Brain microvascular endothelial cell (primary cell): ENCODE data around the gene LAPTM4A.
"Not testable (repeated sequence)": the region's sequence is repeated elsewhere in the genome, so short reads cannot be mapped to it uniquely, and the experiment has no call there.

Source experiments
- DNase-seq: peaks from one replicate; pipeline ENCODE4 v3.0.0-alpha.2; 2020
- H3K27ac ChIP-seq: fragments of 250-450 bp; sonication (Bioruptor Pico); 2 replicates; pipeline ENCODE4 v1.5.1; 2020; ENCODE audit warnings: mild to moderate bottlenecking, moderate library complexity
- H3K27me3 ChIP-seq: fragments of 250-450 bp; sonication (Bioruptor Pico); replicated peaks from 2 replicates; pipeline ENCODE4 v1.5.1; 2020; ENCODE audit warnings: mild to moderate bottlenecking
- H3K36me3 ChIP-seq: fragments of 250-450 bp; sonication (Bioruptor Pico); replicated peaks from 2 replicates; pipeline ENCODE4 v1.5.1; 2020; ENCODE audit warnings: mild to moderate bottlenecking
- H3K4me3 ChIP-seq: 2 replicates; pipeline ENCODE4 v1.5.1; 2011; ENCODE audit warnings: low read depth, mild to moderate bottlenecking, control low read depth, low read length, moderate library complexity
- CTCF ChIP-seq: IDR thresholded peaks from 2 replicates; pipeline ENCODE4 v1.5.1; 2011; ENCODE audit warnings: low read depth, mild to moderate bottlenecking, moderate library complexity, low read length, control low read depth, inconsistent platforms; ENCODE audit errors: missing control alignments
- in situ Hi-C: cut with HindIII; loops from 2 replicates; pipeline ENCODE4 v1.10.0; 2017; ENCODE audit warnings: low sequenced_read_pairs, low pct_ligation_motif_present

The LAPTM4A gene

GRCh38 chr2:20080428-20080827 lies 29.0 kb upstream of the LAPTM4A start:
- in situ Hi-C loops = no loop called here
- DNase-seq = no peak
- Histone ChIP-seq H3K4me3 (no peak overlapping the region), H3K27ac (no peak overlapping the region), H3K27me3 (no peaks in the 10 kb centered on the region), H3K36me3 (no peaks in the 10 kb centered on the region)
- no peak for TF ChIP-seq CTCF

GRCh38 chr2:20079546-20080115 lies 28.2 kb upstream of the LAPTM4A start:
- H3K27ac ChIP-seq = no peak overlapping the region
- no peak overlapping the region for H3K4me3 ChIP-seq
- DNase-seq = no peak
- TF ChIP-seq CTCF = no peak
- in situ Hi-C loops = no loop called here
- no peaks in the 10 kb centered on the region for H3K27me3 ChIP-seq
- no peaks in the 10 kb centered on the region for H3K36me3 ChIP-seq

GRCh38 chr2:20077411-20077940 lies 26.0 kb upstream of the LAPTM4A start:
- TF ChIP-seq CTCF = no peak
- no peak for DNase-seq
- Histone ChIP-seq H3K4me3 (no peak overlapping the region), H3K27me3 (no peaks in the 10 kb centered on the region), H3K27ac (no peak overlapping the region), H3K36me3 (no peaks in the 10 kb centered on the region)
- in situ Hi-C loops = no loop called here

- no peaks in the 10 kb centered on the region for H3K36me3 ChIP-seq
- no peak for DNase-seq
- H3K27ac ChIP-seq = no peak overlapping the region
- H3K27me3 ChIP-seq = no peaks in the 10 kb centered on the region
- in situ Hi-C loops = no loop called here
- TF ChIP-seq CTCF = no peak
- no peak overlapping the region for H3K4me3 ChIP-seq
Measured at GRCh38 chr2:20076757-20077156, 25.3 kb upstream of the LAPTM4A start.

- Histone ChIP-seq H3K27me3 (no peaks in the 10 kb centered on the region), H3K27ac (no peak overlapping the region), H3K36me3 (no peaks in the 10 kb centered on the region), H3K4me3 (no peak overlapping the region)
- no peak for DNase-seq
- in situ Hi-C loops = no loop called here
- TF ChIP-seq CTCF = no peak
Measured at GRCh38 chr2:20074901-20075300, 23.5 kb upstream of the LAPTM4A start.

GRCh38 chr2:20074046-20074648 lies 22.7 kb upstream of the LAPTM4A start:
- H3K27me3 ChIP-seq, H3K36me3 ChIP-seq, DNase-seq, H3K27ac ChIP-seq, in situ Hi-C loops, H3K4me3 ChIP-seq: not testable (repeated sequence)
